Endodermal cell (in vitro differentiated cells): Measurements from ENCODE around the gene MAL. TPM values are rescaled to one million over a fixed set of nuclear protein-coding genes. Genes with fewer than 3 reads are reported as not detected.

ENCODE experiments used
- DNase-seq: peaks from one replicate; pipeline ENCODE4 v3.0.0-alpha.2; 2017
- H3K27ac ChIP-seq: 2 replicates; pipeline ENCODE4 v1.5.1; 2013; ENCODE audit warnings: mild to moderate bottlenecking, low read depth, low read length, moderate library complexity
- H3K27me3 ChIP-seq: 2 replicates; pipeline ENCODE4 v1.6.1; 2013; ENCODE audit warnings: mild to moderate bottlenecking, low read length, moderate library complexity; ENCODE audit not compliant: insufficient read depth, control insufficient read depth, poor library complexity, severe bottlenecking
- H3K36me3 ChIP-seq: 2 replicates; pipeline ENCODE4 v1.7.0; 2013; ENCODE audit warnings: mild to moderate bottlenecking, low read length, moderate library complexity; ENCODE audit not compliant: control insufficient read depth, insufficient read depth
- H3K4me1 ChIP-seq: one replicate; pipeline ENCODE4 v1.7.0; 2013; ENCODE audit warnings: low read length; ENCODE audit not compliant: control insufficient read depth, insufficient read depth
- H3K4me3 ChIP-seq: 2 replicates; pipeline ENCODE4 v1.5.1; 2013; ENCODE audit warnings: mild to moderate bottlenecking, low read length, moderate library complexity
- H3K9ac ChIP-seq: 2 replicates; pipeline ENCODE4 v1.6.1; 2013; ENCODE audit warnings: mild to moderate bottlenecking, low read length, moderate library complexity; ENCODE audit not compliant: poor library complexity, severe bottlenecking; ENCODE audit errors: extremely low read depth
- H3K9me3 ChIP-seq: 2 replicates; pipeline ENCODE4 v1.6.1; 2013; ENCODE audit warnings: mild to moderate bottlenecking, low read length, moderate library complexity; ENCODE audit not compliant: control insufficient read depth
- H3K27ac Mint-ChIP-seq: 2 replicates; pipeline ENCODE4 v1.8.0; 2020; ENCODE audit warnings: mixed read lengths
- H3K27me3 Mint-ChIP-seq: 2 replicates; pipeline ENCODE4 v1.8.0; 2021; ENCODE audit warnings: mild to moderate bottlenecking, mixed read lengths; ENCODE audit not compliant: insufficient read depth
- H3K36me3 Mint-ChIP-seq: 2 replicates; pipeline ENCODE4 v1.8.0; 2020; ENCODE audit warnings: low read depth, mixed read lengths
- H3K4me1 Mint-ChIP-seq: 2 replicates; pipeline ENCODE4 v1.8.0; 2020; ENCODE audit warnings: mixed read lengths
- H3K4me3 Mint-ChIP-seq: 2 replicates; pipeline ENCODE4 v1.8.0; 2020; ENCODE audit warnings: mild to moderate bottlenecking, moderate library complexity, mixed read lengths
- H3K9me3 Mint-ChIP-seq: 2 replicates; pipeline ENCODE4 v1.8.0; 2020; ENCODE audit warnings: mild to moderate bottlenecking, mixed read lengths
- CTCF ChIP-seq: fragments of 200-600 bp; sonication (generic); conservative IDR thresholded peaks from 2 replicates; pipeline ENCODE4 v1.5.0; 2021; ENCODE audit warnings: antibody characterized with exemption, mild to moderate bottlenecking
- WGBS, 2 experiments: methylation state at CpG; one replicate each; pipeline versions ENCODE4 v1.1.5 to v1.1.7; 2013; ENCODE audit warnings: missing lambda C conversion rate in 2 of 2, mixed read lengths in 1 of 2; ENCODE audit not compliant: insufficient coverage in 1 of 2, insufficient read length in 1 of 2; 5-methylcytosine and 5-hydroxymethylcytosine counted together
- total RNA-seq, 2 donors: library from RNA; stranded (reverse); fragmentation: NEBNext Ultra II Directional in 1 of 2; extraction: Animal tissue kit (Norgen Biotek cat#: 25700) in 1 of 2; gene quantifications; 2 replicates in 1 of 2; 3 replicates in 1 of 2; pipeline ENCODE4 v1.2.1, GENCODE V29; 2021

The MAL gene
- total RNA-seq, 2 donors from 2014 or later: not detected

- H3K9me3 ChIP-seq: no peaks in the 10 kb centered on the region
- no peak for DNase-seq
- no peak overlapping the region for H3K4me3 Mint-ChIP-seq
- H3K4me1 ChIP-seq: no peaks in the 10 kb centered on the region
- H3K27me3 ChIP-seq: no peaks in the 10 kb centered on the region
- 73% methylated on average over 2 of the region's 2 CpGs; no CpG with 5 or more reads in 1 of the 2 experiments for WGBS, 2 experiments
- H3K9me3 Mint-ChIP-seq: no peaks in the 10 kb centered on the region
- H3K9ac ChIP-seq: no peak overlapping the region
- H3K36me3 ChIP-seq: no peaks in the 10 kb centered on the region
- no peak overlapping the region for H3K4me3 ChIP-seq
- no peak overlapping the region for H3K27ac Mint-ChIP-seq
- H3K4me1 Mint-ChIP-seq: no peaks in the 10 kb centered on the region
- H3K36me3 Mint-ChIP-seq: no peaks in the 10 kb centered on the region
- no peak overlapping the region for H3K27ac ChIP-seq
- no peak for TF ChIP-seq CTCF
- H3K27me3 Mint-ChIP-seq: no peaks in the 10 kb centered on the region
Measured at GRCh38 chr2:95008996-95009395, 16.5 kb upstream of the MAL start.

GRCh38 chr2:95009412-95009811, 16.1 kb upstream of the MAL start:
- H3K9ac ChIP-seq: no peak overlapping the region
- Mint-ChIP-seq H3K4me1 (no peaks in the 10 kb centered on the region), H3K27ac (no peak overlapping the region), H3K36me3 (no peaks in the 10 kb centered on the region), H3K4me3 (no peak overlapping the region), H3K9me3 (no peaks in the 10 kb centered on the region), H3K27me3 (no peaks in the 10 kb centered on the region)
- no peak overlapping the region for H3K4me3 ChIP-seq
- no peaks in the 10 kb centered on the region for H3K36me3 ChIP-seq
- no peak for TF ChIP-seq CTCF
- no peak for DNase-seq
- no peaks in the 10 kb centered on the region for H3K4me1 ChIP-seq
- no peak overlapping the region for H3K27ac ChIP-seq
- H3K27me3 ChIP-seq: no peaks in the 10 kb centered on the region
- no peaks in the 10 kb centered on the region for H3K9me3 ChIP-seq
- WGBS, 2 experiments: 82 to 86% methylated on average over 3 to 5 of the region's 5 CpGs

- no peaks in the 10 kb centered on the region for H3K9me3 Mint-ChIP-seq
Measured at GRCh38 chr2:95010126-95010525, 15.4 kb upstream of the MAL start.

More at GRCh38 chr2:95010126-95010525, 15.4 kb upstream of the MAL start:
- H3K4me3 ChIP-seq: no peak overlapping the region
- H3K4me3 Mint-ChIP-seq: no peak overlapping the region
- TF ChIP-seq CTCF: no peak
- H3K4me1 Mint-ChIP-seq: no peaks in the 10 kb centered on the region
- no peak overlapping the region for H3K9ac ChIP-seq
- H3K4me1 ChIP-seq: no peaks in the 10 kb centered on the region
- no peaks in the 10 kb centered on the region for H3K9me3 ChIP-seq
- no peak overlapping the region for H3K27ac Mint-ChIP-seq
- H3K27me3 Mint-ChIP-seq: peaks cover 4% of the 10 kb centered on the region
- no peaks in the 10 kb centered on the region for H3K27me3 ChIP-seq
- no peaks in the 10 kb centered on the region for H3K36me3 ChIP-seq
- WGBS, 2 experiments: 87 to 100% methylated on average over 3 to 10 of the region's 10 CpGs
- H3K36me3 Mint-ChIP-seq: no peaks in the 10 kb centered on the region
- no peak overlapping the region for H3K27ac ChIP-seq
- no peak for DNase-seq
